HG03097 (cell line): ENCODE measurements around the gene SIPA1L2.

Experiments used
- ATAC-seq: cut with Tn5 transposase; IDR thresholded peaks from one replicate; pipeline ENCODE4 v1.9.1; 2021; ENCODE audit not compliant: unreplicated experiment, low FRiP score

Gene SIPA1L2

DNA sequence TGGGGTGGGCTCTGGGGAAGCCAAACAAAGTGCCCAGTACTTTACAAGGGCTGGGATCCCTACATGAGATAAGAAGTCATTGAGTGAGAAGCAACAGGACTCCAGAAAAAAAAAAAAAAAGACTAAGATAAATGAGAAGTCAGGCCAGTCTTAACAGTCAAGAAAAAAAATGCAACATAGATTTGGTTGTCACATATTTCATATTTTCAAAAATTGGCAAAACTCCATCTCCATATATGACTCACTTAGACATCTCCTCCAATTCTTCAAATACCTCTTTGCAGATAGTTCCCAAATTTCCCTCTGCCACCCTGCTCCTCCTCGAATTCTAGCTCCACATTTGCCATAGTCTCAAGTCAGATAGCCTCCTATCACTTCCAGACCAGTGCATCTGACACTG is 20.9 kb upstream of the SIPA1L2 start:
- ATAC-seq, result no peak

DNA sequence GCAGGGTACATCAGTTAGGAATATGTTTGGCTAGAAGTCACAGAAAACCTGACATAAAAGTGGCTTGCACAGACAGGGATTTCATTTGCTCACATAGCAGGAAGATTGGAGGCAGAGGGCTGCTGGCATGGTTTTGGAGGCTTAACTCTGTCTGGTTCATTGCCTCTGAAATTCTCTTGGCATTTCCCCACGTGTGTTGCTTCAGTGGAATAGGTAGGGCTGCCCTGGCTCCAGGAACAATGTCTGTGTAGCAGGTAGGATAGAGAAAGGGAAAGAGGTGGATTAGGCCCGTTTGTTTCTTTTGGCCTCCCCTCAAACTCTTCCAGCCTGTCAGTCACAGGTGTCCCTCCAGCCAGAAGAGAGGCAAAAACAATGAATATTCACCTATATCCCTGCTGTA is 20.5 kb upstream of the SIPA1L2 start:
- ATAC-seq, result no peak

DNA sequence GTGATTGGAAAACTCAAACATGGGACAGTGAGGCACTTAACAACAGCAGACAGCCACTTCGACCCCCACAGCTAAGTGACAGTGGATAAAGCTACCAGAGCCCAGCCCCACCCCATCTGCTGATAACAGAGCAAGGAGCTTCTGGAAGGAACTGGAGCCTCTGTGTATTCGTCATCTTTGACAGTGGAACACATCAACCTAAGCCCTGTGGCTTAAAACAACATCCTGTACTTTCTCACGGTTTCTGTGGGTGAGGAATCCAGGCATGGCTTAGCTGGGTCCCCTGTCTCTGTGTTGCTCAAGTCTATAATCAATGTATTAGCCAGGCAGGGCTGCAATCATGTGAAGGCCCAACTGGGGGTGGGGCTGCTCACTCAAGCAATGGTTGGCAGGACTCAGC is 18.4 kb upstream of the SIPA1L2 start:
- ATAC-seq, result no peak

DNA sequence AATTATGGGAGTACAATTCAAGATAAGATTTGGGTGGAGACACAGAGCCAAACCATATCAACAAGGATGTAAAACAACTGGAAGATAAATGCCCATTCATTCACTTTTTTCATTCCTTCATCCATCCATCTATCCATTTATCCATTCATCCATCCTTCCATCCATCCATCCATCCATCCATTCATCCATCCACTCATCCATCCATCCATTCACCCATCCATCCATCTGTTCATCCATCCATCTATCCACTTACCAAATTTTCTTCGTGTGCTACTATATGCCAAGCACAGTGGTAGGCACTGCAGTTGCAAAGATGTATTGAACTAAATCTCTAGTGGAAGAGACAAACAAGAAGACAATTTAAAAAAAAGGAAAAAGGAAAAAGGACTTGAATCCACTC is 14.3 kb upstream of the SIPA1L2 start:
- no peak for ATAC-seq

DNA sequence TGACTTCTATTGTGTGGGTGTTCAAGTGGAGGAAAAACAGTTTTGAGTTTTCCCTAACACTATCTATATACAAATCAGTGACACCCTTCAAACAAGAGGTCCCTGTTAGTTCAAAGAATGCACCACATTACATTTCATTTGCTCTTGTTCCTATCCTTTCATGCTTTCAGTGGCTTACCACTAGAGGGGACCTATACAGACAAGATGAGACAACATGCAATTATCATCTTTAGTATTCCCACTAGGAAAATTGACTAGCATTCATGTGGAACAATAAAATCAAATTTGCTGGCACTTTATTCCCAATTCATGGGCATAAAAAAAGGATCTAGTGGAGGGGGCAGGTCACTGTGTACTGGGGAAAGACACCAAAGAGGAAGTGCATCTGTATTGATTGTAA is 13.3 kb upstream of the SIPA1L2 start:
- no peak for ATAC-seq

DNA sequence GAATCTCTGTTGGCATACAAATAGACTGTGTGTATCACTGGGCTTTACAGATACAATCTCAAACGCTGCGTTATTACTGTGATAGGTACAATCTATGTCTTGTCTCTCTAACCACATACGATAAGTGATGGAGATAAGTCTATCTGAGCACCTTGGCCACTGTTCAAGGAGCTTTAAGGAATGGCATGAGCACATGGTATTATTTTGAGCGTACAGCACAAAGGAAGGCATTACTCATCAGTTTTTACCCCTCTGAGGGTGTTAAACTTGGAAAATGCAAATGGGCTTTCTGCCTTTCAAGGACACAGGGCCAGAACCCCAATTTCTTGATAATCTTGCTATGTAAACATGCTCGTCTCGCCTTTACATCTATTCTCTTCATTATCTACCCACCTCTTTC is 11.6 kb upstream of the SIPA1L2 start:
- no peak for ATAC-seq

DNA sequence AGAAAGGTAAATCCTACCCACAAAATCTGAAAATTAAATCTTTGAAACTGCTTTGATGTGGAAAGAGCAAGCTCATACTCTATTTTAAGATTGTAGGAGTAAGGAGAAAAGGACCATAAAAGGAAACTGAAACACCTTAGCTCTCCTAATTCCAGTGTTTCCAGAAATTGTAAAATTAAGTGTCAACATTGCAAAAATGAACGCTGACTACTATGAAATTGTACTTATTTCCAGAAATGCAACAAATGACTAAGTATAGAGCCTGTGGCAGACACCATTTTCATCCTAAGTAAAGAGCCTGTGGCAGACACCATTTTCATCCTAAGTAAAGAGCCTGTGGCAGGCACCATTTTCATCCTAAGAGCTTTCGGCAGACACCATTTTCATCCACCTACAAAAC is 6.9 kb upstream of the SIPA1L2 start:
- no peak for ATAC-seq

DNA sequence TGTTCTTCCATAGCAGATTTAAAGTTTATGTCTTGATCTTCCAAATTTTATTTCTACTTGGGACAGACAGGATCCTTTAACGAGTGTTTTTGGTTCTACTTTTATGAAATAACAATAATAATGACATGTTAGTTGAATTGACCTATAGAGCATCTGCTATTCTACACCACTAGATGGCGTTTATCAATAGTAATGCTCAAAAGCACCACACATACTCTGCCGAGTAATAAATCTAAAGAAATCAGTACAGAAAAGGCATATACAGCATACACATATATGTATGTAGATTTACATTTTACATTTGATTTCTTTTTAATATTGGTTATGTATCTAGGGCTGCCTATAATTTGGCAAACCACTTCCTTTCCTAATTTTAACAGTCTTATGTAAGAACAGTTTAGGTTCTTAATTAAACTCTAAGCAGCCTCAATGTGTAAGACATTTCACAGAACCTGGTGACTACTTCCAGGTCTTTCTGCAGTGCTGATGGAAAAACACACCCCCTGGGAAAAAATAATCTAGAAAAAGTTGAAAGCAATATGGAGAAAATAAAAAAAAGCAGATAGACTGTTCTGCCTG is 5.9 kb upstream of the SIPA1L2 start:
- ATAC-seq, result no peak

DNA sequence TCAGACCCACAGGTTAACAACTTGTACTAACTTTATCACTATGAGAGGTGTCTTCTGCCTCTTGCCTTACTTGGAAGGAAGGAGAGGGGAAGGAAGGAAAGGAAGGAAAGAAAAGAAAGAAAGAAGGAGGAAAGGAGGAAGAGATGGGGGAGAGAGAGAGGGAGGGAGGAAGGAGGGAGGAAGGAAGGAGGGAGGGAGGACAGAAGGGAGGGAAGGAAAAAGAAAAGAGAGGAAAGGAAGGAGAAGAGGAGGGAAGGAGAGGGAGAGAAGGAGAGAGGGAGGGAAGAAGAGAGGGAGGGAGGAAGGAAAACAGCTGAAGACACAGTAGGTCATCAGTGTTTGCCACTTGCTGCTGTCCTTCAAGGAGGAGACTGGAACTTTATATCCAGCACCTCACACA is 5.3 kb upstream of the SIPA1L2 start:
- no peak for ATAC-seq

DNA sequence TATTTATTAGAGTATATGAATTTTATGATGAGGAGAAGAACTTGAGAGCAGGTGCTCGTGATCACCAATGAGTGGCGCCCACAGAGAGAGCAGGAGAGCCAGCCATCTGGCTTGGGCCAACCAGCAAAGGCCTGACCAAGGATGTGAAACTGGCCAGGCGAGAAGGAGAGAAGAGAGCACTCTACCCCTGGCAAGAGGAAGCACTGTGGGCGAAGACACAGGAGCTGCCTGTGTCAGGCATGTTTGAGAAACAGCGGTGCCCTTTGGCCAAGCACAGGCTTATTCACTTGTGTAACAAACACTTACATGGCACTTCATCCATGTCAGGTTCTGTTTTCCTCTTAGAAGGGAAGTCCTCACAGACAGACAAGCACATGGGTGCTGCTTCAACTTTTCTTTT is 4.2 kb upstream of the SIPA1L2 start:
- ATAC-seq, result no peak

DNA sequence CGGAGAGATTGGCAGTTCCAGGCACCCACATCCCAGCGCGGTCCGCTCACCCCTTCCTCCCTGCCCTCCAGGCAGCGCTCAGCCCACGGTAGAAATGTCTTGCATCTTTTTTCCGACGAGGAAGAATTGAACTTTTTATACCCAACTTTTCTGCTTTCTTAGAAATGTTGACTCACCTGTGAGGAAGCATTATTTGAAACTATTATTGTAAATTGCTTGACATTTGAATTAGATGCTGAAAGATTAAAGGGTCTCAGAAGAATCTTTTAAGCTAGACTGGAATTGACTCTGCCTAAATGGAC is 912 bp upstream of the SIPA1L2 start:
- no peak for ATAC-seq

DNA sequence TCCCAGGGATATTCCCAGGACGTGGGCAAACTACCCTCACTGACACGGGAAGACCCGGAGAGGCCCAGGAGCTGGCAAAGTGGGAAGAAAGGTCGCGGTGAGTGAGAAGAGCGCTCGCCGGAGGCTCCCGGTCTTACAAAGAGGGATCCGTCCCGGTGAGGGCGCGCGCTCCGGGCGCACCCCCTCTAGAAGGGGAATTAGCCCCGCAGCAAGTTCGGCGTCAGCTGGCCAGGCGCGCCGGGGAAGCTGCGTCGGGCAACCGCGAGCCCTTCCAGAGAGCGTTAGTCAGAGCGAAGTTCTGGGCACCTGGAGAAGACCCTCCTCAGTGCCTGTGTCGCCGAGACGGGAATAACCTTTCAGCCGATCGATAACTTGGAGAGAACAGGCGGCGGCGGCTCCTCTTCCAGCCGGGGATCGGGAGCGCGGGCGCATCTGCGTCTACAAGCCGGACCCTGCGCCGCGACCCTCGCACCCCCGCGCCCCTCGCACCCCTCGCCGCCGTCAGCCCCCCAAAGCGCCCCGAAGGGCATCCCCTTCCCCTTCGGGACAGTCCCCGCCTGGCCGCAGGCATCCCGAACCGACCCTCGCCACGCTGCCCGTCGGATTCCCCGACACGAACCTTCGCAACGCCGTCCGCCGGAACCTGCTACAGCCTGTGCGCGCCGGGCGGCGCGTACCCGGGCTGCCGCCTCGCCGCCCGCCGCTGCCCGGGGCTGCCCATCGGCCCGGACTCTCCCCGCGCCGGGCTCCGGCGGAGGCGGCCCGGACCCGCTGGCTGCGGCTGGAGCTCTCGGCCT is 485 bp downstream of the SIPA1L2 start:
- ATAC-seq, result peak; percentile 38

DNA sequence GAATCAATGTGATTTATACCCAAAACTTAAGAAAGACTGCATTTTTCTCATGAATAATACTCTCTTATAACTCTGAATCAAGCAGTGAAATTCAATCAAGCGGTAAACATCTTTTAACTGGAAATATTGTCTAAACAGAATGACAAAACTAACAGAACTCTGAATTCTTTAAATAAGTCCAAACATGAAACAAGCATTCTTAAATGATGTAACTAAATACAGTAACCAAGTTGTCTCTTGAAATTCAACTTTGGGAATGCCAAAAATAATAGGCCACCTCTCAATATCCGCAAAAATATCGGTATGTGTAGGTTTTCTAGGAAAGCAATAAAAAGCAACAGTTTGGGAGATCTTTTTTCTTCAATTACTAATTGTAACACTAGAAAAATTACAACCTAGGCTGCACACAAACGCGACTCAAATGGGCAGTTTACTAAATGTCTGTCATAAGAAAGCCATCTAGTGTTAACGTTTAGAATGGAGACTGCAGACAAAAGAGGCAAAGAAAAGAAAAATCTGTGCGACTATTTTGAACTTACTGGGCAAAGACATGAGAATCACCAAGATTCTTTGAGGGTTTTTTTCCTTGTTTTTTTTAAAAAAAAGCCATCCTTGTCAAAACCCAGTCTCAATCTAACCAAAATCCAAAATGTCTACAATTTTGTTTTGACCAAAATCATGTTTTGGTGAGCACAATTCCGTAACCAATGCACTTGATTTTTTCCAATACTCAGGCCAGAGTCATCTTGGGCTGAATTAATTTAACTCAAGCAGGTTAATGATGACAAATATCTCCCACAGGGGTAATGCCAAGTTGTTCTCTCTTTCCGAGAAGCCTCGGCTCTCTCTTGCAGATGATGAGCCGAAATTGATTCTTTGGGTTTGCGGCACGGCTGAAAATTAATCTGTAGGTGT is 1.3 kb downstream of the SIPA1L2 start:
- no peak for ATAC-seq

DNA sequence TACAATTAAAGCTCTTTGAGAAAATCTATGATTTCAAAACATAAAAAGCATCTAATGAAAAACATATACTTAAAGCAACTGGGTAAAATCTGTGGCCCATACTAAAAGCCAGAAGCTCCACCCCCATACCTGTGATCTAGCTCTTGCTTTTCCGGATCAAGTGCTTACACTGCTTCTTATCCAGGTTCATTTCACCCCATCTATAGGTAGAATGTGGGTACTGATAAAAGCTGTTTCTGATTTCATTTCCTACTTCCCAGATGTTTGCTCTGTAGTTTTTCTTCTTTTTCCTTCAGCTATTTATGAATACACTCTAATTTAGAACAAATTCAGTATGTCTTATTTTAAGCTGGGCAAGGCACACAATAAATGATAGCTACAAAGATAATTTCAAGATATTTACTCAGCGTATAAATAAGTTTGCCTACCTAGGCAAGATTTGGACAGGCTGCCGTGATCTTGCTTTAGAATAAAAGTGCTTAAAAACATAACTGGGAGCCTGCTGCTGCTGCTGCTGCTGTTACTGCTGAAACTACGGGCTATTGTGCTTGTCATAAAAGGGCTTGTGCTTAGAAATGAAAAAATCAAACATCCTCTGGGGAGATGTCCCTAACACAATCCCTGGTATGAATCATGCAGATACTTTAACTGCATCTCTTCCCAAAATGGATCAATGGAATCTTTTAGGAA is 2.1 kb downstream of the SIPA1L2 start:
- no peak for ATAC-seq

DNA sequence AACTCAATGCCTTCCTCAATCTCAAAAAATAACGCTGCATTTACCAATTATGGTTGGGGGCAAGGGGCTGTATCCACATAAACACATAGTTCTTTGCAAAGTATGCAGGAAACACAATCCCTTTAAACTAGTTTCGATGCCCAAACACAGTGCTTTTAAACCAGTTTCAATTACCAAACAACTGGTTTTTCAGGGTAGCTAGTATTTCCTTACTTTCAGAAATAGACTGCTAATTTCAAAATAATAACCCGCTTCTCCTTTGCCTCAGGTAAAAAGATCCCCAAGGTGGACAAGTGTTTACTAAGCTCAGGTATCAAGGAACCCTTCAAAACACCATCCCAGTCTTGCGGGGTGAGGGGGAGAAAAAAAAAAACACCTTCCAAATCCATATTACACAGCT is 2.8 kb downstream of the SIPA1L2 start:
- ATAC-seq, result no peak

DNA sequence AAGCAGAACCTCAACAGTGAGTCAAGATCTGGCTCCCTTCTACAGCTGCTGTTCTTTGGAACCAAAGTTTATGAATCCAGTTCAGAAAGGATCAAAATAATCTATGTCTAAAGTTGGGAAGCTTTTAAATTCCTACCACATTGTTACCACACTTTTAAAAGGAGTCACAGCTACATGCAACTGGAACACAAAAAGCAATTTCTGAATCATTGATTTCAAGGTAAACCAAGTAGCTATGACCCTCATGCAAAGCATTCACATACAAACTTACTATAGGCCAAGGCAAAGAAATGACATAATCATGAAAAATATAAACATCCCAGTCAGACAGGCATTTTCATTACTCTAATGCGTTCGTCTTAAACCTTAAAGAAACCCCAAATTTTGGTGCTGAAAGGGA is 3.5 kb downstream of the SIPA1L2 start:
- ATAC-seq, result no peak

DNA sequence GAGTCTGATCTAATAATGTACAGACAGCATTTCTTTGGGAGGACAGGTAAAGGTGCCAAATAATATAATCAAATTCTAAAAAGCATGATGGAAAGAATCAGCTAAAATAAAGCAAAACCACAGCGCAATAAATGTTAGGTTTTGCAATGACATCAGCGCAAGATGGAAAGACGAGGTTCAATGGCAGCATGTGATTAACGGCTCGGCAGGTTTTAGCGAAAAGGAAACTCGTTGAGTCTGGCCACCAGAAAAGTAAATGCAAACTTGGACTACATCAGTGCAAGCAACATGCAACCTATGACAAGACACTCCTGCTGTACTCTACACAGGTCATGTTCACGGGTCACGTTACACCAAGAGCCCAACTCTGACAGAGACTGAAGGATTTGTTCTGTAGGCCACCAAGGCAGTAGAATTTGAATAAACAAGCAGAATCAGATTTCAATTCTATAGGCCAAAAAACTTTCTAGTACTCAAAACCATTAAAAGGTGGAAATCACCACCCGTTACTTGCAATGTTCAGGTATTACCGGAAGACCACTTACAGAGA is 4.5 kb downstream of the SIPA1L2 start:
- no peak for ATAC-seq

DNA sequence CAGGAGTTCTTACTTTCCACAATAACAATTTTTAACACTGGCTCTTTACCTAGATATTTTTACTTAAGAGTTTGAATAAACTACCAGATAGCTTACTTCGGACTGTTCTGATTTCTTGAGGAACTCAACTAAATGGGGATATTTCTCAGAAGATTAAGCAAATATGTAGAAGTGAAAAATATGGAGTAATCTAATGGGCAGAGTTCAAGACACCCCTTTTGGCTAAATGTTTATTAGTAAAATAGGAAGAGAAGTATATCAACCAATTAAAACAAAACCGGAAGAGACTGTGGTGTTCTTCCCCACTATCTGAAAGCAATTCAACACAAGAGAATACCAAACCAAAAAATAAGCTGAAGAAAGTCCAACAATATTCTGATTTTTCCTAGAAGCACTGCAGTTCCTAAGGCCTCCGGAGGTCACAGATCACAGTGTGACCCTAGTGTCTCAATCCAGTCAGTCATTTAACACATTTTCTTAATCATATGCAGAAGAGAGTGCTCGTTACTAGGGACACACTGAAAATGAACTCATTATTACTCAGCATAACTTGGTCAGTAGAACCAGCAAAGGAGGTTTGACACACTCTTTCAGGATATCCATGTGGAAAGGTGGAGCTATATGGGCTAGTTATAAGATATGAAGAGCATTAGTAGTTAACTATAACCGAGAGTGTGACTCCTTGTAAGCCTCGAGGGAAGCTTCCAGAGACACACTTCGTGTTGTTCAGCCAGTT is 5.2 kb downstream of the SIPA1L2 start:
- ATAC-seq, result no peak

DNA sequence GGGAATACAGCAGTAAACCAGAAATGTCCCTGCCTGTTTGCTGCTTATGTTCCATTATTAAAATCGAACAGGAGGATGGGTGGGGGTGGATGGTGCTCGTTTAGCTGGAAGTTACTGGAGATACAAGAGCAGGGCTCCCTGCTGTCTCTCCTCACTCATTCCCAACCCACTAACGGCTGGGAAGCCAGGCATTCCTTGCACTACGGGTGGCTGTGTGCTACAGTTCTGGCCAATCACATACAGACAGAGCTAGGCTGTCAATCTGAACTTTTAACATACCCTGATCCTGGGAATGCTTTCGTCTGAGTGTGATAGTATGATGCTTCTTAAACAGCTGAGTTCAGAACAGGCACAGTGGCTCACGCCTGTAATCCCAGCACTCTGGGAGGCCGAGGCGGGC is 7.0 kb downstream of the SIPA1L2 start:
- ATAC-seq, result no peak

DNA sequence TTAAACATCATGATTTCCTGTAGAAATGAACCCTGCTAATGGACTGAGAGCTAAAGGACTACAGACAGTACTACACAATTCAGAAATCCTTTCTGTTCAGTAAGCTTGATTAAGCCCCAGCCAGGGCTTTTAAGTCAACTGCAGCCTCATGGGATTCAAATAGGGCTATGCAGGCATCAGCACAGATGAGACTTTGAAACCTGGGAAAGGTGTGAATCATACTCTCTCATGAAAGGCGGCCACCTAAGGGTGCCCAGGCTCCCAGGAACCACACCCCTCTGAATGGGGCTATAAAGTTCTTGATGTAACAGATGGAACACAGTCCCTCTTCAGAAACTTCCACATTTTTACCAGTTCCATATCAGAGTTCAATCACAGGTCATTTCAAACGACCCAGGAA is 7.6 kb downstream of the SIPA1L2 start:
- ATAC-seq, result no peak
